RWPE2 (cell line): ENCODE data around the gene BAAT.

ENCODE experiments used
- ATAC-seq: fragments of 200-7000 bp; cut with Tn5 transposase; 3 replicates; pipeline ENCODE4 v1.9.1; 2021; ENCODE audit warnings: low read depth
- DNase-seq: peaks from one replicate; pipeline ENCODE4 v3.0.0-alpha.2; 2020; ENCODE audit warnings: low spot score
- H3K27ac ChIP-seq: fragments of 450-650 bp; 2 replicates; pipeline ENCODE4 v1.5.1; 2017; ENCODE audit warnings: mild to moderate bottlenecking; ENCODE audit not compliant: poor library complexity, severe bottlenecking
- H3K27me3 ChIP-seq: fragments of 250-450 bp; sonication (Bioruptor Pico); 2 replicates; pipeline ENCODE4 v1.5.1; 2021; ENCODE audit warnings: mild to moderate bottlenecking, moderate library complexity; ENCODE audit not compliant: insufficient read depth, poor library complexity, severe bottlenecking
- H3K36me3 ChIP-seq: fragments of 250-450 bp; sonication (Bioruptor Pico); 2 replicates; pipeline ENCODE4 v1.5.1; 2020; ENCODE audit warnings: low read depth, mild to moderate bottlenecking, moderate library complexity
- H3K4me1 ChIP-seq: fragments of 250-450 bp; sonication (Bioruptor Pico); 2 replicates; pipeline ENCODE4 v1.5.1; 2021; ENCODE audit warnings: mild to moderate bottlenecking, moderate library complexity; ENCODE audit not compliant: insufficient read depth, poor library complexity, severe bottlenecking
- H3K4me3 ChIP-seq: fragments of 250-450 bp; sonication (Bioruptor Pico); 2 replicates; pipeline ENCODE4 v1.5.1; 2021; ENCODE audit warnings: mild to moderate bottlenecking, moderate library complexity; ENCODE audit not compliant: severe bottlenecking
- H3K9me3 ChIP-seq: fragments of 250-450 bp; sonication (Bioruptor Pico); 2 replicates; pipeline ENCODE4 v1.5.1; 2021; ENCODE audit warnings: mild to moderate bottlenecking, moderate library complexity; ENCODE audit not compliant: severe bottlenecking
- TF ChIP-seq, protein P1 (sequence below): fragments of 450-650 bp; IDR thresholded peaks from one replicate; pipeline ENCODE4 v1.5.1; 2017; ENCODE audit warnings: mild to moderate bottlenecking, moderate library complexity; ENCODE audit not compliant: poor library complexity, severe bottlenecking

The BAAT gene

DNA sequence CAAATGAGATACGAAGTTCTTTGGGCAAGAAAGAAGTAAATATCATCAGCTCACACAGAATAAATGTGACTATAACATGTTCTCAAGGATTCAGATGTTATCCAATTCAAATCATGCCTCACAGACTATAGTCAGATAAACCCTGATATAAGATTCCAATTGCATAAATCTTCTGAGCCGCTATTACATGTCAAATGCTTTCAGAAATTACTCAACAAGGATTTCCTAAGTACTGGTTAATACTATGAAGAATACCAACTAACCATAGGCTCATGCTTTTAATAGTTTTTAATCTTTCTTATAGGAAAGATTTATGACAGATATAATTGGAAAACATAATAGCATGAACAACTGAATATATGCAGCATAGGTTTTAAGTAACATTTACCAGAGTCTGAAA lies 73.6 kb downstream of the BAAT start:
- no peak for ATAC-seq

More for the DNA sequence above, 73.6 kb downstream of the BAAT start:
- no peaks in the 10 kb centered on the region for H3K36me3 ChIP-seq
- H3K9me3 ChIP-seq = no peaks in the 10 kb centered on the region
- peaks cover 15% of the 10 kb centered on the region for H3K4me1 ChIP-seq
- no peak overlapping the region for H3K27ac ChIP-seq
- H3K4me3 ChIP-seq = no peak overlapping the region
- DNase-seq = no peak
- peaks cover 4% of the 10 kb centered on the region for H3K27me3 ChIP-seq
- TF ChIP-seq, protein P1, sequence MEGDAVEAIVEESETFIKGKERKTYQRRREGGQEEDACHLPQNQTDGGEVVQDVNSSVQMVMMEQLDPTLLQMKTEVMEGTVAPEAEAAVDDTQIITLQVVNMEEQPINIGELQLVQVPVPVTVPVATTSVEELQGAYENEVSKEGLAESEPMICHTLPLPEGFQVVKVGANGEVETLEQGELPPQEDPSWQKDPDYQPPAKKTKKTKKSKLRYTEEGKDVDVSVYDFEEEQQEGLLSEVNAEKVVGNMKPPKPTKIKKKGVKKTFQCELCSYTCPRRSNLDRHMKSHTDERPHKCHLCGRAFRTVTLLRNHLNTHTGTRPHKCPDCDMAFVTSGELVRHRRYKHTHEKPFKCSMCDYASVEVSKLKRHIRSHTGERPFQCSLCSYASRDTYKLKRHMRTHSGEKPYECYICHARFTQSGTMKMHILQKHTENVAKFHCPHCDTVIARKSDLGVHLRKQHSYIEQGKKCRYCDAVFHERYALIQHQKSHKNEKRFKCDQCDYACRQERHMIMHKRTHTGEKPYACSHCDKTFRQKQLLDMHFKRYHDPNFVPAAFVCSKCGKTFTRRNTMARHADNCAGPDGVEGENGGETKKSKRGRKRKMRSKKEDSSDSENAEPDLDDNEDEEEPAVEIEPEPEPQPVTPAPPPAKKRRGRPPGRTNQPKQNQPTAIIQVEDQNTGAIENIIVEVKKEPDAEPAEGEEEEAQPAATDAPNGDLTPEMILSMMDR = no peak
